Aorta (tissue), 5 donors: ENCODE measurements around the gene SLC31A1. TPM values are rescaled to one million over a fixed set of nuclear protein-coding genes. Genes with fewer than 3 reads are reported as not detected.

ENCODE experiments used
- ATAC-seq: fragments of 200-7000 bp; cut with Tn5 transposase; one replicate; pipeline ENCODE4 v1.9.1; 2022; ENCODE audit warnings: moderate library complexity; ENCODE audit not compliant: low FRiP score
- DNase-seq, 2 donors: peaks; one replicate each; pipeline ENCODE4 v3.0.0-alpha.2; 2020
- H3K27ac ChIP-seq, 2 donors: one replicate each; pipeline ENCODE4 v1.5.1; 2013; ENCODE audit warnings: low read length in 2 of 2, mild to moderate bottlenecking in 2 of 2, moderate library complexity in 2 of 2, control low read depth in 1 of 2, inconsistent platforms in 1 of 2, low read depth in 1 of 2
- H3K27me3 ChIP-seq, 2 donors: one replicate each; pipeline ENCODE4 v1.6.1; 2013; ENCODE audit warnings: control low read depth in 1 of 2, low read length in 1 of 2, mild to moderate bottlenecking in 1 of 2, moderate library complexity in 1 of 2; ENCODE audit not compliant: insufficient read depth in 2 of 2, control insufficient read depth in 1 of 2
- H3K36me3 ChIP-seq, 2 donors: one replicate each; pipeline ENCODE4 v1.6.1; 2013; ENCODE audit warnings: control low read depth in 1 of 2, low read length in 1 of 2, mild to moderate bottlenecking in 1 of 2; ENCODE audit not compliant: insufficient read depth in 2 of 2, control insufficient read depth in 1 of 2
- H3K4me1 ChIP-seq, 2 donors: one replicate each; pipeline ENCODE4 v1.6.1; 2013; ENCODE audit warnings: low read length in 2 of 2, control low read depth in 1 of 2, mild to moderate bottlenecking in 1 of 2, moderate library complexity in 1 of 2; ENCODE audit not compliant: insufficient read depth in 2 of 2, control insufficient read depth in 1 of 2
- H3K4me3 ChIP-seq, 2 donors: one replicate each; pipeline ENCODE4 v1.5.1; 2013; ENCODE audit warnings: low read length in 2 of 2, control low read depth in 1 of 2, mild to moderate bottlenecking in 1 of 2
- H3K9me3 ChIP-seq: one replicate; pipeline ENCODE4 v1.6.1; 2013; ENCODE audit warnings: mild to moderate bottlenecking, low read length; ENCODE audit not compliant: control insufficient read depth
- WGBS, 2 donors: extraction: QIAGEN DNeasy Blood & Tissue Kit; methylation state at CpG; one replicate each; pipeline ENCODE4 v1.1.7; 2013; 5-methylcytosine and 5-hydroxymethylcytosine counted together
- intact Hi-C, 2 donors: fragments of 100-400 bp; cut with DNase I; formaldehyde crosslinking; loops; one replicate each; pipeline versions ENCODE4 v1.14.2 to v1.15.0; 2022
- polyA plus RNA-seq, 2 donors: library from polyadenylated mRNA; stranded (reverse); fragments of 200-250 nt; gene quantifications; one replicate each; pipeline ENCODE4 v1.2.3, GENCODE V29; 2013
- total RNA-seq, 2 donors: library from RNA; stranded (reverse); fragmentation: NEBNext Ultra II Directional; extraction: Animal tissue kit (Norgen Biotek cat#: 25700); gene quantifications; one replicate each; pipeline ENCODE4 v1.2.1, GENCODE V29; 2021
- donor health status: healthy with polysubstance abuse.
- donor health status: Bipolar disorder and iron deficiency.
- donor health status: DM: no; HTN: no; CAD: no.
- donor health status: DM: no; HTN: no; CAD: no.
- donor health status: DM: yes; HTN: yes; CAD: no.

SLC31A1 gene
- total and polyA plus RNA-seq, 4 donors = 6.0 to 17.1 (median 13.0) TPM

GRCh38 chr9:113210815-113211214 is 10.5 kb upstream of the SLC31A1 start:
- Histone ChIP-seq H3K27me3 (no peaks in the 10 kb centered on the region), H3K36me3 (peaks cover 2 to 7% of the 10 kb centered on the region in 2 donors), H3K9me3 (no peaks in the 10 kb centered on the region), H3K4me1 (no peaks in the 10 kb centered on the region), H3K4me3 (no peak overlapping the region), H3K27ac (no peak overlapping the region)
- WGBS, 2 donors = 91 to 95% methylated on average over 10 of the region's 10 CpGs
- peak in 1 of 2 donors; percentile 58 for DNase-seq
- no peak for ATAC-seq
- intact Hi-C loops = no loop called here

- intact Hi-C loops = no loop called here
- WGBS, 2 donors = 88 to 90% methylated on average over 3 of the region's 3 CpGs
- peaks cover 0 to 8% of the 10 kb centered on the region in 2 donors for H3K4me1 ChIP-seq
- H3K9me3 ChIP-seq = no peaks in the 10 kb centered on the region
- H3K27ac ChIP-seq = no peak overlapping the region
- no peak for ATAC-seq
- no peaks in the 10 kb centered on the region for H3K36me3 ChIP-seq
- H3K4me3 ChIP-seq = no peak overlapping the region
- no peak for DNase-seq
- H3K27me3 ChIP-seq = no peaks in the 10 kb centered on the region
Measured at GRCh38 chr9:113215132-113215531, 6.2 kb upstream of the SLC31A1 start.

- WGBS, 2 donors = 86 to 91% methylated on average over 3 of the region's 3 CpGs
Measured at GRCh38 chr9:113216406-113216805, 4.9 kb upstream of the SLC31A1 start.

GRCh38 chr9:113219186-113219936 is 2.0 kb upstream of the SLC31A1 start:
- WGBS, 2 donors = 75% methylated on average over 3 of the region's 3 CpGs
- H3K4me3 ChIP-seq = no peak overlapping the region
- H3K27ac ChIP-seq = no peak overlapping the region
- no peaks in the 10 kb centered on the region for H3K27me3 ChIP-seq
- no peaks in the 10 kb centered on the region for H3K36me3 ChIP-seq
- intact Hi-C loops = no loop called here
- no peak for ATAC-seq
- no peak for DNase-seq
- H3K9me3 ChIP-seq = no peaks in the 10 kb centered on the region
- peaks cover 0 to 13% of the 10 kb centered on the region in 2 donors for H3K4me1 ChIP-seq

More at GRCh38 chr9:113216406-113216805, 4.9 kb upstream of the SLC31A1 start:
- intact Hi-C loops = no loop called here
- Histone ChIP-seq H3K36me3 (no peaks in the 10 kb centered on the region), H3K4me3 (no peak overlapping the region), H3K9me3 (no peaks in the 10 kb centered on the region), H3K4me1 (peaks cover 0 to 9% of the 10 kb centered on the region in 2 donors), H3K27ac (no peak overlapping the region), H3K27me3 (no peaks in the 10 kb centered on the region)
- no peak for ATAC-seq
- DNase-seq = no peak

- Histone ChIP-seq H3K4me1 (peaks cover 0 to 13% of the 10 kb centered on the region in 2 donors), H3K27ac (no peak overlapping the region)
Measured at GRCh38 chr9:113219969-113220368, 1.4 kb upstream of the SLC31A1 start.

GRCh38 chr9:113220467-113221002 is 809 bp upstream of the SLC31A1 start:
- Histone ChIP-seq H3K4me1 (peaks cover 0 to 13% of the 10 kb centered on the region in 2 donors), H3K4me3 (peak overlapping the region; percentile 42 to 76), H3K36me3 (no peaks in the 10 kb centered on the region), H3K9me3 (no peaks in the 10 kb centered on the region), H3K27ac (peak overlapping the region in 1 of 2 donors; percentile 30), H3K27me3 (no peaks in the 10 kb centered on the region)
- 7 to 8% methylated on average over 11 of the region's 11 CpGs for WGBS, 2 donors
- ATAC-seq = no peak
- intact Hi-C loops = loop anchor here in 1 of 2 donors (2.0 kb wide), 2 partner anchors 54 to 180 kb away; partner anchors contain the start of genes ALAD, CDC26 and PRPF4
- DNase-seq = no peak

More at GRCh38 chr9:113219969-113220368, 1.4 kb upstream of the SLC31A1 start:
- H3K4me3 ChIP-seq = peak overlapping the region in 1 of 2 donors; percentile 76
- H3K36me3 ChIP-seq = no peaks in the 10 kb centered on the region
- DNase-seq (no peak), ATAC-seq (no peak)
- no peaks in the 10 kb centered on the region for H3K9me3 ChIP-seq
- no peaks in the 10 kb centered on the region for H3K27me3 ChIP-seq
- intact Hi-C loops = loop anchor here in 1 of 2 donors (2.0 kb wide), 2 partner anchors 55 to 181 kb away; partner anchors contain the start of genes ALAD, CDC26 and PRPF4
- 31 to 34% methylated on average over 1 of the region's 1 CpG for WGBS, 2 donors

- intact Hi-C loops = loop anchor here in 1 of 2 donors (2.0 kb wide), 2 partner anchors 53 to 179 kb away; partner anchors contain the start of genes ALAD, CDC26 and PRPF4
- H3K4me3 ChIP-seq = peak overlapping the region; percentile 55 to 82
- WGBS, 2 donors = 6 to 7% methylated on average over 20 of the region's 20 CpGs
- no peaks in the 10 kb centered on the region for H3K9me3 ChIP-seq
- H3K4me1 ChIP-seq = peaks cover 0 to 13% of the 10 kb centered on the region in 2 donors
- DNase-seq = no peak
- no peaks in the 10 kb centered on the region for H3K36me3 ChIP-seq
- no peaks in the 10 kb centered on the region for H3K27me3 ChIP-seq
- no peak for ATAC-seq
- H3K27ac ChIP-seq = peak overlapping the region in 1 of 2 donors; percentile 55
Measured at GRCh38 chr9:113221800-113222481, 597 bp downstream of the SLC31A1 start.

GRCh38 chr9:113222482-113222841 is 1.1 kb downstream of the SLC31A1 start:
- Histone ChIP-seq H3K36me3 (no peaks in the 10 kb centered on the region), H3K4me3 (peak overlapping the region in 1 of 2 donors; percentile 55), H3K4me1 (peaks cover 0 to 13% of the 10 kb centered on the region in 2 donors), H3K27me3 (no peaks in the 10 kb centered on the region), H3K27ac (no peak overlapping the region), H3K9me3 (no peaks in the 10 kb centered on the region)
- intact Hi-C loops = no loop called here
- WGBS, 2 donors = 33% methylated on average over 5 of the region's 5 CpGs
- DNase-seq = no peak
- no peak for ATAC-seq
